Raji (cell line): ENCODE results near the gene SLC8A2.

Experiments
- POLR2A ChIP-seq: IDR thresholded peaks from 2 replicates; pipeline ENCODE4 v1.6.1; 2011; ENCODE audit warnings: low read depth, low read length, control low read depth; ENCODE audit not compliant: insufficient read depth

Gene SLC8A2

GRCh38 chr19:47508721-47509120 is 37.0 kb upstream of the SLC8A2 start:
- TF ChIP-seq POLR2A = no peak

DNA sequence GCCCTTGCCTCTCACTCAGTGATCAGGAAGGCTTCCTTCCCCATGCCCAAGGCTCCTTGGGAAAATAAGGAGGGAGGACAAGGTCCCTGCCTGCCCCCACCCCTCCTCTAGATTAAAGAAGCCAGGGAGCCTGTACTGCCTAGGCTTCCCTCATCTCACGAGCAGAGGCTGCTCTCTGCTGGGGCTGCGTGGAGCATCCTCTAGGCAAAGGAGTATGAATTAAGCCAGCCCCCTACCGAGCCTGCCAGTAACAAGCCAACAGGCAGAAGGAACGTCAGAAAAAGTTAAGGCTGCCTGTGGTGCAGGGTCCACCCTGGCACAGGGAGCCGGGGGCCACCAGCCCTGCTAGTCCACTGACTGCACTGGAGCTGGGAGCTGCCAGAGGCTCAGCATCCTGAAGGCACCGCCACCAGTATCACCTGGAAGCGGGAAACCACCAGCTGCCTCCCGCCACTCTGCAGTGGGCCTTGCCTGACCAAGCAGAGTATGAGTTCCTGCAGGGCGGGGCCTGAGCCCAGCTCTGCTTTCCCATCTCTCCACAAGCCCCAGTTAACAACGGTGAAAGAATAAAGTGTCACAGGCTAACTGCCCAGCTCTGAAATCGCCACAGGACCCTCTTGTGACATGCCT is 36.3 kb upstream of the SLC8A2 start:
- no peak for TF ChIP-seq POLR2A

- no peak for TF ChIP-seq POLR2A
Measured at GRCh38 chr19:47507012-47507411, 35.3 kb upstream of the SLC8A2 start.

GRCh38 chr19:47506459-47506858 is 34.8 kb upstream of the SLC8A2 start:
- no peak for TF ChIP-seq POLR2A

DNA sequence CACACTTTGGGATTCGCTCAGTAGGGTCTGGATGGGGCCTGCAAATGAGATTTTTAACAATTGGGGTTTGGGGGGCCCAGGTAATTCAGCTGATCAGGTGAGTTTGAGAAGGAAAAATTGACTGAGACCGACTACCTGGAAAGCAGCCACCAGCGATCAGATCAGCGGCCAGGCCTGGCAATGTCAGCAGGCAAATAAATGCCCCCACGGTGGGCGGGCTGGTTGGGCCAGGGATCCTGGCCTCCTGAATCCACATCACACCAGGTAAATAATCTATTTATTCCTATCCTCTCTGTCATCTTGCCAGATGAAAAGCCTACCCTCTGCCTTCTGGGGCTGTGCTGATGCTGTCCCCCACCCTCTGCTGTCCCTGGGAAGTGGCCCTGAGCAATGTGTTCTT is 33.8 kb upstream of the SLC8A2 start:
- no peak for TF ChIP-seq POLR2A

GRCh38 chr19:47503826-47504150 is 32.1 kb upstream of the SLC8A2 start:
- TF ChIP-seq POLR2A = no peak

DNA sequence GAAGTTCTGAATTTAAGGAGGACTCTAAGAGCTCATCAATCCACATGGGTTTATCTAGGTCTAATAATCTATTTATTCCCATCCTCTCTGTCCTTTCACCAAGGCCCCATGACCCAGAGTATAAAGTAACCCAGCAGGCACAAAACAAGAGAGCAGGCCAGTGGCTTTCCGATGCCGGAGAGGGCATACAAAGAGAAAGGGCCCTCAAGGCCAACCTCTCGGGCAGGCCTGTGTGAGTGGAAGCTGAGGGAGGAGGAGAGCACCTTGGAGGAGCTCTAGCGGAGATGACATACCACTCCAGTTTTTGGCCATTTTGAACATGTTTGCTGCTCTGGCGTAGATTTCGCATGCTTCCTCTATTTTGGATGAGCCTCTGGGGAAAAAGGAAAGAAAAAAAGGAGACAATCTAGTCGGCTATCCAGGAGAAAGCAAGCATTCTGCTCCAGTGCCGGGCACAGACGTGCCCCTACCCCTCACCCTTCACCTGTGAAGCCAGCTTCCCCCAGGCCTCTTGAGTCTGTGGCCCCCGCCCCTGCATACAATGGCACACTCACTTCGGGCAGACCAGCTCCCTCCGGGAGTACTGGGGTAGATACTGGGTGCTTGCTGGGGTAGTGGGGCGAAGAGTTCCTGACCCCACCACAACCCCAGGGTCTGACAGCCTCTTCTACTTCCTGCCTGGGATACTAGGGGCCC is 31.6 kb upstream of the SLC8A2 start:
- no peak for TF ChIP-seq POLR2A

- TF ChIP-seq POLR2A = no peak
Measured at GRCh38 chr19:47499863-47500830, 28.5 kb upstream of the SLC8A2 start.

DNA sequence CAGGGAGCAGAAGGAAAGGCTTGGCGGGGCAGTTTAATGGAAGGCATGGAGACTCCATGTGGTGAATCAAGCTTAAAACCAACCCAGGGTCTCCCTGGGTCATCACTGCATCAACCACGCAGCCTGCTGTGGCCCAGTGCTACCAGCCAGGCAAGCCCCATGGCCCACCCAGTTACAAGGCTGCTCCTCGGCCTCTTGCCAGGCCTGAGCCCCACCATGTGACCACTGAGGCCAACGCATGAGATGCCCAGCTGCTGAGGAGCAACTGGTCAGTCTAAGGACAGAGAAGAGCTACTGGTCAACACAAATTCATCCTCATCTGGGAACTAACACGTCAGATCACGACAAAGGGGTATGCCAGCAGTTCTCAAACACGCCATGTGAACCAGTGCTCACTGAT is 27.7 kb upstream of the SLC8A2 start:
- no peak for TF ChIP-seq POLR2A

DNA sequence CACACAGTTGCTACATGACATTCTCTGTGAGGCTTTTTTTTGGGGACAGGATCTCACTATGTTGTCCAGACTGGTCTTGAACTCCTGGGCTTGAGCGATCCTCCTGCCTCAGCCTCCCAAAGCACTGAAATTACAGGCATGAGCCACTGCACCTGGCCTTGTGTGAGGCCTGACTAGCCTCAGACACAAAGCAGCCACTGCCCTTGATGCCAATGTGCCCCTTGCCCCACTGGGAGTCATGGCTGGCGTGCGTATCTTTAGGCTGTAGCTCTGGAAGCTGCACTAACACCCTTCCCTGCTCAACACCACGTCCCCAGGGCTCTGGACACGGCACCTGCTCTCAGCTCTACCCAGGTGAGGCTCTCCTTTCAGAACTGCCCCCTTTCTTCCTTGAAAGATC is 26.9 kb upstream of the SLC8A2 start:
- no peak for TF ChIP-seq POLR2A

GRCh38 chr19:47497821-47498520 is 26.3 kb upstream of the SLC8A2 start:
- TF ChIP-seq POLR2A = no peak

- no peak for TF ChIP-seq POLR2A
Measured at GRCh38 chr19:47497050-47497766, 25.5 kb upstream of the SLC8A2 start.

GRCh38 chr19:47495478-47496372 is 24.0 kb upstream of the SLC8A2 start:
- TF ChIP-seq POLR2A = no peak

DNA sequence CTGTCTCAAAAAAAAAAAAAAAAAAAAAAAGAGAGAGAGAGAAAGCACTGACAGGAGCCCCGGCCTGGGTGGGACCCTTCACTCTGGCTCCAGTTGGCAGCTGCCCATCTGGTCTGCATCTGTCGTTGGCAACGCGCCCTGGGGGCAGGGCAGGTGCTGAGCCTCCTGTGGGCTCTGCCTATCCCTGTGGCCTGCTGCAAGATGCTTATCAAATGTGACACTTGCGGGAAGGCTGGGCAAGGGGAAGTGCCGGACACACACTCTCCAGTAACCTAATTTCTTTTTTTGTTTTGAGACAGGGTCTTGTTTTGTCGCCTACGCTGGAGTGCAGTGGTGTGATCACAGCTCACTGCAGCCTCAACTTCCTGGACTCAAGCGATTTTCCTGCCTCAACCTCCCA is 23.0 kb upstream of the SLC8A2 start:
- TF ChIP-seq POLR2A = no peak
